ENCODE results near the gene KRT71. TPM values are rescaled to one million over a fixed set of nuclear protein-coding genes. Genes with fewer than 3 reads are reported as not detected.

KRT71 gene
- total RNA-seq, 1 experiment from 2014 or later, result not detected

DNA sequence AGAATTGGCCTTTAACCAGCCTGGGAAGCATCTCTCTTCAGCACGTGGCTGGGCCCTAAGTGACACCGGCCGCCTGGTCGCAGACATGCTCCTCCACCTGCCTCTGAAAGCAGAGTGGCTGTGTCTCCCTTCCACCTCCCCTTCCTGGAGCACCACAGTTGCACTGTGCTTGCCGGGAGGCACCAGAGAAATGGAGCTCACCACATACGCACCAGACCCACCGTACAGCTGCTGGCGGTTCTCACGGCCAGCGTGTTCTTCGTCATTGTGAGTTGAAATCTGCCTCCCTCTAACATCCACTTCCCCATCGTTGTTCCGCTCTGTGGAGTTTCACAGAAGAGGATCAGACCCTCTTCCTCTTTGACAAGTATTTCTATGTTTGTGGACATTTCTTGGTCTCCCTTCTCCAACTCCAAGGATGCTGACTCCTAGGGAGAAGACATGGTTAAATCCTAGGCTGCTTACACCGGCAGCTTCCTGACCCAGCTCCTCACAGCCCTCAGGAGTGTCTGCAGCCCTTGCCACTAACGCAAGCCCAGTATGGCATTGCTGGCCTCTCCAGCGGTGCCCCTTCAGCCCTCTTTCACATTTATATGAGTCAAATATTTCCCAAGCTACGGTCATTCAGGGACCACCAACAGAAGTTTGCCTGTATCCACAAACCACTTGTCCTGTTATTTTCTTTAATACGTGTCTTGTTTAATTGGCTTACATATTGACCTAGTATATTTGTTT is 21.2 kb downstream of the KRT71 start:
- no peaks in the 10 kb centered on the region for H3K4me1 Mint-ChIP-seq
- CTCF ChIA-PET, result interaction anchor here (1.0 to 5.1 kb wide), 6 partner anchors 10 to 339 kb away, joined by 3 to 28 read pairs (median 4); no protein-coding TSS in a partner anchor
- TF ChIP-seq IRF2 (CRISPR knock-in tag; IDR thresholded peaks at IDR 0.05; ENCODE audit: borderline replicate concordance, low read depth) (no peak), JUN (CRISPR knock-in tag; IDR thresholded peaks at IDR 0.05) (no peak), TEAD1 (CRISPR knock-in tag; IDR thresholded peaks at IDR 0.05) (no peak), ETV6 (CRISPR knock-in tag; IDR thresholded peaks at IDR 0.05) (no peak), NR3C1 (CRISPR knock-in tag; conservative IDR thresholded peaks at IDR 0.05; ENCODE audit: low read depth) (no peak), CREB1 (CRISPR knock-in tag; IDR thresholded peaks at IDR 0.05) (no peak), TP53 (CRISPR knock-in tag; IDR thresholded peaks at IDR 0.05) (no peak), FOXP1 (CRISPR knock-in tag; IDR thresholded peaks at IDR 0.05; ENCODE audit: borderline replicate concordance) (no peak), GABPB1 (CRISPR knock-in tag; IDR thresholded peaks at IDR 0.05) (no peak)
- TF ChIP-seq, protein P1, sequence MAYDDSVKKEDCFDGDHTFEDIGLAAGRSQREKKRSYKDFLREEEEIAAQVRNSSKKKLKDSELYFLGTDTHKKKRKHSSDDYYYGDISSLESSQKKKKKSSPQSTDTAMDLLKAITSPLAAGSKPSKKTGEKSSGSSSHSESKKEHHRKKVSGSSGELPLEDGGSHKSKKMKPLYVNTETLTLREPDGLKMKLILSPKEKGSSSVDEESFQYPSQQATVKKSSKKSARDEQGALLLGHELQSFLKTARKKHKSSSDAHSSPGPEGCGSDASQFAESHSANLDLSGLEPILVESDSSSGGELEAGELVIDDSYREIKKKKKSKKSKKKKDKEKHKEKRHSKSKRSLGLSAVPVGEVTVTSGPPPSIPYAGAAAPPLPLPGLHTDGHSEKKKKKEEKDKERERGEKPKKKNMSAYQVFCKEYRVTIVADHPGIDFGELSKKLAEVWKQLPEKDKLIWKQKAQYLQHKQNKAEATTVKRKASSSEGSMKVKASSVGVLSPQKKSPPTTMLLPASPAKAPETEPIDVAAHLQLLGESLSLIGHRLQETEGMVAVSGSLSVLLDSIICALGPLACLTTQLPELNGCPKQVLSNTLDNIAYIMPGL (CRISPR knock-in tag; IDR thresholded peaks at IDR 0.05), result no peak
- TF ChIP-seq, protein P2, sequence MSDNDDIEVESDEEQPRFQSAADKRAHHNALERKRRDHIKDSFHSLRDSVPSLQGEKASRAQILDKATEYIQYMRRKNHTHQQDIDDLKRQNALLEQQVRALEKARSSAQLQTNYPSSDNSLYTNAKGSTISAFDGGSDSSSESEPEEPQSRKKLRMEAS (CRISPR knock-in tag; IDR thresholded peaks at IDR 0.05), result no peak
- TF ChIP-seq, protein P3, sequence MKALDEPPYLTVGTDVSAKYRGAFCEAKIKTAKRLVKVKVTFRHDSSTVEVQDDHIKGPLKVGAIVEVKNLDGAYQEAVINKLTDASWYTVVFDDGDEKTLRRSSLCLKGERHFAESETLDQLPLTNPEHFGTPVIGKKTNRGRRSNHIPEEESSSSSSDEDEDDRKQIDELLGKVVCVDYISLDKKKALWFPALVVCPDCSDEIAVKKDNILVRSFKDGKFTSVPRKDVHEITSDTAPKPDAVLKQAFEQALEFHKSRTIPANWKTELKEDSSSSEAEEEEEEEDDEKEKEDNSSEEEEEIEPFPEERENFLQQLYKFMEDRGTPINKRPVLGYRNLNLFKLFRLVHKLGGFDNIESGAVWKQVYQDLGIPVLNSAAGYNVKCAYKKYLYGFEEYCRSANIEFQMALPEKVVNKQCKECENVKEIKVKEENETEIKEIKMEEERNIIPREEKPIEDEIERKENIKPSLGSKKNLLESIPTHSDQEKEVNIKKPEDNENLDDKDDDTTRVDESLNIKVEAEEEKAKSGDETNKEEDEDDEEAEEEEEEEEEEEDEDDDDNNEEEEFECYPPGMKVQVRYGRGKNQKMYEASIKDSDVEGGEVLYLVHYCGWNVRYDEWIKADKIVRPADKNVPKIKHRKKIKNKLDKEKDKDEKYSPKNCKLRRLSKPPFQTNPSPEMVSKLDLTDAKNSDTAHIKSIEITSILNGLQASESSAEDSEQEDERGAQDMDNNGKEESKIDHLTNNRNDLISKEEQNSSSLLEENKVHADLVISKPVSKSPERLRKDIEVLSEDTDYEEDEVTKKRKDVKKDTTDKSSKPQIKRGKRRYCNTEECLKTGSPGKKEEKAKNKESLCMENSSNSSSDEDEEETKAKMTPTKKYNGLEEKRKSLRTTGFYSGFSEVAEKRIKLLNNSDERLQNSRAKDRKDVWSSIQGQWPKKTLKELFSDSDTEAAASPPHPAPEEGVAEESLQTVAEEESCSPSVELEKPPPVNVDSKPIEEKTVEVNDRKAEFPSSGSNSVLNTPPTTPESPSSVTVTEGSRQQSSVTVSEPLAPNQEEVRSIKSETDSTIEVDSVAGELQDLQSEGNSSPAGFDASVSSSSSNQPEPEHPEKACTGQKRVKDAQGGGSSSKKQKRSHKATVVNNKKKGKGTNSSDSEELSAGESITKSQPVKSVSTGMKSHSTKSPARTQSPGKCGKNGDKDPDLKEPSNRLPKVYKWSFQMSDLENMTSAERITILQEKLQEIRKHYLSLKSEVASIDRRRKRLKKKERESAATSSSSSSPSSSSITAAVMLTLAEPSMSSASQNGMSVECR (CRISPR knock-in tag; IDR thresholded peaks at IDR 0.05; ENCODE audit: borderline replicate concordance), result no peak
- H3K4me3 Mint-ChIP-seq, result no peak overlapping the region
- POLR2A ChIA-PET, result no interaction called here
- H3K27me3 Mint-ChIP-seq (ENCODE audit: low read depth), result no peaks in the 10 kb centered on the region
- ATAC-seq (no peak), DNase-seq (ENCODE audit: low spot score) (no peak)
- no peaks in the 10 kb centered on the region for H3K36me3 Mint-ChIP-seq
- no peak overlapping the region for H3K27ac Mint-ChIP-seq
- no peaks in the 10 kb centered on the region for H3K9me3 Mint-ChIP-seq

DNA sequence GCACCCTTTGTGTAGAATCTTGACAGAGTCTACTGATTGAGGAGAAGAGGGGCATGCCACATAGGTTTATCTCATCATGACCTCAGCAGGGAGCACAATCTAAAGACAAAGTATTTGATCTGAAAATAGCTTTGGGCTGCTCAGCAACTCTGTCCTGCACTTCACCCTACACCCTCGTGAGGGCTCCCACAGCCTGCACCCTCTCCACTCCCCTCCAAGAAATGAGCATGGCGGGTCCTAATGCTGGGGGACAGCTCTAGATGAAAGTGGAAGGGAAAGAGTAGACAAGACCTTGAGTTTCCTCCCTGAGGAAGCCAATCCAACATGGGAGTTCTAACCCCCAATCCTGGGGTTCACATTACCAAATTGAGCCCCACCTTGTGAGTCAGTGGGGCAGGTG is 22.0 kb downstream of the KRT71 start:
- Mint-ChIP-seq H3K4me3 (no peak overlapping the region), H3K27me3 (ENCODE audit: low read depth) (no peaks in the 10 kb centered on the region), H3K9me3 (no peaks in the 10 kb centered on the region), H3K4me1 (no peaks in the 10 kb centered on the region), H3K36me3 (no peaks in the 10 kb centered on the region), H3K27ac (no peak overlapping the region)
- CTCF ChIA-PET, result interaction anchor here (1.0 to 1.3 kb wide), 2 partner anchors 151 to 158 kb away, joined by 3 read pairs; no protein-coding TSS in a partner anchor
- TF ChIP-seq NFE2L1 (CRISPR knock-in tag; IDR thresholded peaks at IDR 0.05), result no peak
- TF ChIP-seq GRHL2 (CRISPR knock-in tag; IDR thresholded peaks at IDR 0.05; ENCODE audit: insufficient replicate concordance, severe bottlenecking), result no peak
- TF ChIP-seq TEAD4 (CRISPR knock-in tag; IDR thresholded peaks at IDR 0.05), result no peak
- no peak for TF ChIP-seq ETV6 (CRISPR knock-in tag; IDR thresholded peaks at IDR 0.05)
- no peak for TF ChIP-seq ATF1 (CRISPR knock-in tag; IDR thresholded peaks at IDR 0.05)
- TF ChIP-seq, protein P4, sequence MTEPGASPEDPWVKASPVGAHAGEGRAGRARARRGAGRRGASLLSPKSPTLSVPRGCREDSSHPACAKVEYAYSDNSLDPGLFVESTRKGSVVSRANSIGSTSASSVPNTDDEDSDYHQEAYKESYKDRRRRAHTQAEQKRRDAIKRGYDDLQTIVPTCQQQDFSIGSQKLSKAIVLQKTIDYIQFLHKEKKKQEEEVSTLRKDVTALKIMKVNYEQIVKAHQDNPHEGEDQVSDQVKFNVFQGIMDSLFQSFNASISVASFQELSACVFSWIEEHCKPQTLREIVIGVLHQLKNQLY (CRISPR knock-in tag; IDR thresholded peaks at IDR 0.05), result no peak
- TF ChIP-seq, protein P5, sequence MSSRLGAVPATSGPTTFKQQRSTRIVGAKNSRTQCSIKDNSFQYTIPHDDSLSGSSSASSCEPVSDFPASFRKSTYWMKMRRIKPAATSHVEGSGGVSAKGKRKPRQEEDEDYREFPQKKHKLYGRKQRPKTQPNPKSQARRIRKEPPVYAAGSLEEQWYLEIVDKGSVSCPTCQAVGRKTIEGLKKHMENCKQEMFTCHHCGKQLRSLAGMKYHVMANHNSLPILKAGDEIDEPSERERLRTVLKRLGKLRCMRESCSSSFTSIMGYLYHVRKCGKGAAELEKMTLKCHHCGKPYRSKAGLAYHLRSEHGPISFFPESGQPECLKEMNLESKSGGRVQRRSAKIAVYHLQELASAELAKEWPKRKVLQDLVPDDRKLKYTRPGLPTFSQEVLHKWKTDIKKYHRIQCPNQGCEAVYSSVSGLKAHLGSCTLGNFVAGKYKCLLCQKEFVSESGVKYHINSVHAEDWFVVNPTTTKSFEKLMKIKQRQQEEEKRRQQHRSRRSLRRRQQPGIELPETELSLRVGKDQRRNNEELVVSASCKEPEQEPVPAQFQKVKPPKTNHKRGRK (CRISPR knock-in tag; IDR thresholded peaks at IDR 0.05; ENCODE audit: borderline replicate concordance), result no peak
- TF ChIP-seq FOXP1 (CRISPR knock-in tag; IDR thresholded peaks at IDR 0.05; ENCODE audit: borderline replicate concordance), result no peak
- no peak for ATAC-seq
- DNase-seq (ENCODE audit: low spot score), result no peak
- POLR2A ChIA-PET, result no interaction called here

All from WTC11 (cell line).